Uterus (tissue), 4 donors: ENCODE data around the gene GTPBP4. TPM values are rescaled to one million over a fixed set of nuclear protein-coding genes. Genes with fewer than 3 reads are reported as not detected.

ENCODE experiments used
- DNase-seq, 2 donors: peaks; one replicate each; pipeline ENCODE4 v3.0.0-alpha.2; 2019 to 2020
- H3K27ac ChIP-seq, 2 donors: fragments of 200-600 bp; sonication (generic); 1 replicate in 1 of 2; 2 replicates in 1 of 2; pipeline ENCODE4 v1.5.1; 2016 to 2018
- H3K27me3 ChIP-seq, 2 donors: fragments of 200-600 bp; sonication (generic); one replicate each; pipeline ENCODE4 v1.5.1; 2018 to 2019; ENCODE audit warnings: control low read depth in 1 of 2
- H3K36me3 ChIP-seq, 2 donors: fragments of 200-600 bp; sonication (generic); one replicate each; pipeline ENCODE4 v1.5.1; 2019; ENCODE audit warnings: control low read depth in 1 of 2
- H3K4me1 ChIP-seq, 2 donors: fragments of 200-600 bp; sonication (generic); one replicate each; pipeline ENCODE4 v1.5.1; 2018 to 2019; ENCODE audit warnings: control low read depth in 1 of 2
- H3K4me3 ChIP-seq, 2 donors: fragments of 200-600 bp; sonication (generic); 1 replicate in 1 of 2; 2 replicates in 1 of 2; pipeline ENCODE4 v1.5.1; 2018 to 2019; ENCODE audit warnings: mild to moderate bottlenecking in 1 of 2
- H3K9me3 ChIP-seq, 2 donors: fragments of 200-600 bp; sonication (generic); one replicate each; pipeline ENCODE4 v1.5.1; 2019; ENCODE audit warnings: control low read depth in 1 of 2
- POLR2A ChIP-seq, 2 donors: fragments of 450-650 bp; IDR thresholded peaks; one replicate each; pipeline ENCODE4 v1.6.1; 2016; ENCODE audit warnings: antibody characterized with exemption in 2 of 2, mild to moderate bottlenecking in 1 of 2, moderate library complexity in 1 of 2
- intact Hi-C: fragments of 100-400 bp; cut with DNase I; formaldehyde crosslinking; loops from one replicate; pipeline ENCODE4 v1.15.1; 2023; ENCODE audit warnings: low total_unique reads
- total RNA-seq, 4 donors: library from RNA; depleted of rRNA in 3 of 4; stranded (reverse); fragments of >200 nt in 3 of 4; gene quantifications; one replicate each; pipeline versions ENCODE4 v1.1.0 to v1.2.4, GENCODE V29; 2014 to 2023
- TF ChIP-seq, protein P1 (sequence below), 4 experiments: fragments of 200-600 bp in 2 of 4; fragments of 450-650 bp in 2 of 4; sonication (generic) in 2 of 4; IDR thresholded peaks; one replicate each; pipeline ENCODE4 v1.5.1; 2016 to 2019; ENCODE audit warnings: antibody characterized with exemption in 4 of 4, mild to moderate bottlenecking in 2 of 4, moderate library complexity in 1 of 4
- donor health status: DM: yes; HTN: yes; CAD: no.

GTPBP4 gene
- total RNA-seq, 4 donors from 2014 or later, result 10.5 to 49.0 (median 20.1) TPM

DNA sequence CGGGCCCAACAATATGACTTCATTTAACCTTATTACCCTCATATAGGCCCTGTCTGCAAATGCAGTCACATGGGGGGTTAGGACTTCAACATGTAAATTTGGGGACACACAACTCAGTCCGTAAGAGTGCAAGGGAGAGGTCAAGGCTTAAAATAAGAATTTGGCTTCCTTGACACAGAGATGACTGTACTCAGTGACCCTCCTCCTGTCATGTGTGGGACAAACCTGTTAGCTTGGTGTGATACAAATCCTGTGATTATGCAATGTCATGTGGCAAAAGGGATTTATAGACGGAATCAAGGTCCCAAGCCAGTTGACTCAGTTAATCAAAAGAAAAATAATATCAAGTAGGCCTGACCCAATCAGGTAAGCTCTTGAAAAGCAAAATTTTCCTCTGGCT is 25.9 kb upstream of the GTPBP4 start:
- no peak for TF ChIP-seq POLR2A (IDR thresholded peaks at IDR 0.05)
- TF ChIP-seq, protein P1, sequence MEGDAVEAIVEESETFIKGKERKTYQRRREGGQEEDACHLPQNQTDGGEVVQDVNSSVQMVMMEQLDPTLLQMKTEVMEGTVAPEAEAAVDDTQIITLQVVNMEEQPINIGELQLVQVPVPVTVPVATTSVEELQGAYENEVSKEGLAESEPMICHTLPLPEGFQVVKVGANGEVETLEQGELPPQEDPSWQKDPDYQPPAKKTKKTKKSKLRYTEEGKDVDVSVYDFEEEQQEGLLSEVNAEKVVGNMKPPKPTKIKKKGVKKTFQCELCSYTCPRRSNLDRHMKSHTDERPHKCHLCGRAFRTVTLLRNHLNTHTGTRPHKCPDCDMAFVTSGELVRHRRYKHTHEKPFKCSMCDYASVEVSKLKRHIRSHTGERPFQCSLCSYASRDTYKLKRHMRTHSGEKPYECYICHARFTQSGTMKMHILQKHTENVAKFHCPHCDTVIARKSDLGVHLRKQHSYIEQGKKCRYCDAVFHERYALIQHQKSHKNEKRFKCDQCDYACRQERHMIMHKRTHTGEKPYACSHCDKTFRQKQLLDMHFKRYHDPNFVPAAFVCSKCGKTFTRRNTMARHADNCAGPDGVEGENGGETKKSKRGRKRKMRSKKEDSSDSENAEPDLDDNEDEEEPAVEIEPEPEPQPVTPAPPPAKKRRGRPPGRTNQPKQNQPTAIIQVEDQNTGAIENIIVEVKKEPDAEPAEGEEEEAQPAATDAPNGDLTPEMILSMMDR (IDR thresholded peaks at IDR 0.05), result no peak
- no peak for DNase-seq
- intact Hi-C loops, result no loop called here
- no peaks in the 10 kb centered on the region for H3K4me1 ChIP-seq
- H3K4me3 ChIP-seq, result no peak overlapping the region
- H3K9me3 ChIP-seq, result no peaks in the 10 kb centered on the region
- H3K27ac ChIP-seq, result no peak overlapping the region
- no peaks in the 10 kb centered on the region for H3K36me3 ChIP-seq
- no peaks in the 10 kb centered on the region for H3K27me3 ChIP-seq

GRCh38 chr10:963186-963585 is 25.0 kb upstream of the GTPBP4 start:
- no peak for TF ChIP-seq POLR2A (IDR thresholded peaks at IDR 0.05)
- TF ChIP-seq, protein P1 (IDR thresholded peaks at IDR 0.05), result no peak
- H3K36me3 ChIP-seq, result no peaks in the 10 kb centered on the region
- no peak overlapping the region for H3K4me3 ChIP-seq
- H3K27ac ChIP-seq, result no peak overlapping the region
- intact Hi-C loops, result no loop called here
- H3K4me1 ChIP-seq, result no peaks in the 10 kb centered on the region
- no peaks in the 10 kb centered on the region for H3K27me3 ChIP-seq
- no peaks in the 10 kb centered on the region for H3K9me3 ChIP-seq
- DNase-seq, result no peak

DNA sequence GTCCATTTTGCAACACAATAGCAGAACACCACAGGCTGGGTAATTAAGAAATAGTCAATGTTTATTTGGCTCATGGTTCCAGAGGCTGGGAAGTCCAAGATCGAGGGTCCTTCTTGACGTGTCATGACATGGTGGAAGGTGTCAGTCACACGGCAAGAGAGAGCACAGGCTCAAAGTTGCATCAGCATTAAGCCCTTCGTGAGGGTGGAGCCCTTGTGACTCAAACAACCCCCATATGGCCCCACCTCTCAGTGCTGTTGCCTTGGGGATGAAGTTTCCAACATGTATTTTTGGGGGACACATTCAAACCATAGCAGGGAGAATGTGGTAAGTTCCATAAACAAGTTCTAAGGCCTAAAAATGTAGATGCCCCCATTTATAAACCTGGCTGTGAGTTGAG is 24.6 kb upstream of the GTPBP4 start:
- no peak overlapping the region for H3K4me3 ChIP-seq
- no peaks in the 10 kb centered on the region for H3K9me3 ChIP-seq
- intact Hi-C loops, result no loop called here
- no peaks in the 10 kb centered on the region for H3K36me3 ChIP-seq
- H3K27me3 ChIP-seq, result no peaks in the 10 kb centered on the region
- no peak for DNase-seq
- TF ChIP-seq, protein P1 (IDR thresholded peaks at IDR 0.05), result no peak
- TF ChIP-seq POLR2A (IDR thresholded peaks at IDR 0.05), result no peak
- H3K27ac ChIP-seq, result no peak overlapping the region
- H3K4me1 ChIP-seq, result no peaks in the 10 kb centered on the region

DNA sequence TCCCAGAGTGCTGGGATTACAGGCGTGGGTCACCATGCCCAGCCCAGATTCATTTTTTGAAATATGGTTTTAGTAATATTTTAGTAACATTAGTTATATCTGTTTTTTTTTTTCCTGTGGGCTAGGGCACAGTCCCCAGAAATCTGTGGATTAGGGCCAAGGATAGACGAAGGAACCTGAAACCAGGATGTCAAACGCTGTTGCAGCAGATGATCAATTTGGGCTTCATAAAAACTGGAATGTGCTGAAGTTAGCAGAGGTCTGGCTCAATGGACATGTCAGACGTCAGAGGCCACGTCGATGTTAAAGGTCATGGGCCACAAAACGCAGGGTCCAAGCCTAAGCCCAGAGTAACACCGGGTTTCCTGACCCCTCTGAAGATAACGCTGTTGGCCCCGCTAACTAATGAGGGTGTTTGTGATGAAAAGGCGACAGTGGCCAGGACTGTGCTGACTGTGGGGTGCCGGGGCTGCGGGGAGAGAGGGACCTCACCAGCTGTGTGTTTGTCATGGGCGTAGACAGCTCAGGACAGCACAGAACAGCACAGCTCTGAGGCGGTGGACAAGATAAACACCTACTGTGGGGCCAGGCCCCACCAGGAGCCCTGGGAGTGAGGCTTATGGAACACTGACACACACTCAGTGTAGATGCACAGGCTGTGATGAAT is 23.8 kb upstream of the GTPBP4 start:
- Histone ChIP-seq H3K9me3 (no peaks in the 10 kb centered on the region), H3K27ac (no peak overlapping the region), H3K4me3 (no peak overlapping the region), H3K27me3 (no peaks in the 10 kb centered on the region), H3K4me1 (no peaks in the 10 kb centered on the region), H3K36me3 (no peaks in the 10 kb centered on the region)
- intact Hi-C loops, result no loop called here
- no peak for TF ChIP-seq POLR2A (IDR thresholded peaks at IDR 0.05)
- TF ChIP-seq, protein P1 (IDR thresholded peaks at IDR 0.05), result no peak
- no peak for DNase-seq

DNA sequence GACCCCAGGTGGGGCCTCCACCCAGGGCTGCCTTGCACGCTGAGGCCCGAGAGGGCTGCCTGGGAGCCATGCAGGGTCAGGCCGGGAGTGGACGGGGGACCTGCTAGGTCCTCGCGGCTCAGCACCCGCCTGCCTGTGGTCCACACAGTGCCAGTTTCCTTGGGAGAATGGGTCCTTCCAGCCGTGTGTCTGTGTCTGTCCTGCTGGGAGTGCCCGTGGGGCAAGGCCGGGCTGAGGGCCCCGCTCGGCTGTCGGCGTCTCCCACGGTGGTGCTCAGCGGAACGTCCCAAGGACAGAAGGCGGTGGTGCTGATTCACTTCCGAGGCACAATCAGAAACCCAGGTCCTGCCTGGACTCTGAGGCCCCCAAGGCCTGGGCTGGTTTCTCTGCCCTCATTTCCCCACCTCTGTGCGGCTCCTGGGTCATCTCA is 23.2 kb upstream of the GTPBP4 start:
- Histone ChIP-seq H3K36me3 (no peaks in the 10 kb centered on the region), H3K4me1 (no peaks in the 10 kb centered on the region), H3K4me3 (no peak overlapping the region), H3K27ac (no peak overlapping the region), H3K9me3 (no peaks in the 10 kb centered on the region), H3K27me3 (no peaks in the 10 kb centered on the region)
- DNase-seq, result no peak
- TF ChIP-seq POLR2A (IDR thresholded peaks at IDR 0.05), result no peak
- TF ChIP-seq, protein P1 (IDR thresholded peaks at IDR 0.05), result no peak
- intact Hi-C loops, result no loop called here
